Stimulated activated CD8-positive, alpha-beta memory T cell treated with anti-CD3 and anti-CD28 coated beads, Interleukin-4, amount 100 ng/mL, for 1 hour (primary cell): ENCODE data around the gene KIF24.
"Not testable (repeated sequence)": the region's sequence is repeated elsewhere in the genome, so short reads cannot be mapped to it uniquely, and the experiment has no call there.

ENCODE experiments used
- DNase-seq, 2 donors: peaks; one replicate each; pipeline ENCODE4 v3.0.0-alpha.2; 2020; ENCODE audit warnings: low read depth in 2 of 2, low spot score in 1 of 2

Gene KIF24

DNA sequence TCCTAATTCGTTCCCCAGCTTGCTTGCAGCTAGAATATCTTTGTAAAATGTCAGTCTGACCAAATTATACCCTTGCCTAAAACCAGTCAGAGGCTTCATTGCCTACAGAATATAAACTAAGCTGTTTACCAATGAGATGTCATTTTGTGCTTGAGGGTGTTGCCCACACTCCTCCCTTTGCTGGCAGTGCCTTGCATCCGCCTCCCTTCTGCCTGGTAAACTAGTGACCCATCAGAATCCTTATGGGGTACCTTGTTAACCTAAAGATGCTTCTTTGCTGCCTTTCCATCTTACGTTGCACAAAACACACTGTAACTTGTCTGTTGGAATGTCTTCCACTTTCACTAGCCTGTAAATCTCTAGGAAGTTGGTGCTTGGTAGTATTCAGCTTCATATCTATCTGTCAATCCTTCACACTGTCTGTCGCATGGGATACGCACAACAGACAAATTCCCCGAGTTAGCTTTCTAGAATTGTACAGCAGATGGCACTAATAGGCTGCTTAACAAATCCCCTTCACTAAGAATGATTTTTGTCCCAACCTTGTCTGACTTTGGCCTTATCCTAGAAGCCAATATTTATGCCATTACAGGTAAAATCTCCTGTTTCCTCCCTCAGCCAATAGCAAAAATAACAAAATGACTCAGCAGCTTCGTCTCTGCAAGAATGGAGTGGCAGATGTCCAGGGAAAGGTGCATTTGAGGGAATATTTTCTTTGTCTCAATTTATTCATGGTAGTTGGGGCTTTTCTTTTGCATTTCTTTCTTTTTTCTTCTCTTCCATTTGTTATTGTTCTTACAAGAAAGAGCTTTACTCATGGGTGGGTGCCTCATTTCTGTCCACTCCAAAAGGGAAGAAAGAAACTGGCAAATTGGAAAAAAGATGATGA, 3.3 kb upstream of the KIF24 start:
- no peak for DNase-seq

DNA sequence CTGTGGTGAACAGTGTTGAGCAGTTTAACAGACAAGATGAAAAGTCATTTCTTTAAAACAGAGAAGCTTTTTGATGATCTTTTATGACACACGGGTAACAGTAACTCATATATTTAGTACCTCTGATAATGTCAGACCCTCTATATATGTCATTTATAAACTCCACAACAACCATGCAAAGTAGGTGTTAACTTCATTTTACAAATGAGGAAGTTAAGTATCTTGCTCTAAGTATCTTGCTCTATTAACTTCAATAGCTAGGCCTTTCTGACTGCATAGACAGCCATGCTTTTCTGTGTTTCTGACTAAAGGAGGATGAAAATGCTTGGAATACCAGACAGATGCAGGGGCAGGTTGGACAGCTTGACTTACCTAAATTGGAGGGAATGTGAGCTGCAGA, 2.1 kb upstream of the KIF24 start:
- DNase-seq = no peak

DNA sequence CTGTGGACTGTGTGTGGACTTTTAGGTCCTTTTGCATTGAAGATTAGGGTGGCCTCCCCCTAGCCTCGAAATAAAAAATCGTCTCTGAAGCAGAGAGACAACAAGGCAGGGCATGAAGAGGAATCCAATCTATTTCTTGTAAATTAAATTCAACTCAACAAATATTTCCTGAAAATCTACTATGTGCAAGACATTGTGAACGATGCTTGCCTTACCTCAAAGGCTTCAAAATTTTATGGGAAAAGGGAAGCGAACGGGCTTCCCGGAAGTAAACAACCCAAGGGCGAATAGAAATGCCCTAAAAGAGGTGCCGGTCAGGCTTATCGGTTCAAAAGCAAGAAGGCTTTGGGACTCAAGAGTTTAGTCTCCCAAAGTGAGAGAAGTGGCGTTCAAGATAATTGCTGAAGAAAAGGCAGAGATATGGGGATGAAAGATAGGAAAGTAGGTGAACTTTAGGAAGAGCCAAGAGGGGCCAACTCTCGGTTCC, 525 bp downstream of the KIF24 start:
- DNase-seq = no peak

DNA sequence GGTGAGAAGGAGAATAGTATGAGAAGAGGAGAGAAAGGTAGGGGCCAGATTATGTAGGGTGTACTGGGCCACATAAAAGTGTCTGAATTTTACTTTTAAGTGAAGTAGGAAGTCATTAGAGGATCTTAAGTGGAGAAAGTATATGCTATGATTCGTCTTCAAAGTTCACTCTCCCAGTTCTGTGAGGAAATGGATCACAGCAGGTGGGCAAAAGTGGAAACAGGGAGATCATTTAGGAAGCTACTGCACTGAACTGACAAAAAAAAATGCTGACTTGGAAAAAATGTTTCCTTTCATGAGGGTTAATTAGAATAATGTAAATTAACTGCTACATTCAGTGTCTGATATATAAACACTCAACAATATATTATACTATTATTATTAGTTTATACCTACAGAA, 2.4 kb downstream of the KIF24 start:
- no peak for DNase-seq

DNA sequence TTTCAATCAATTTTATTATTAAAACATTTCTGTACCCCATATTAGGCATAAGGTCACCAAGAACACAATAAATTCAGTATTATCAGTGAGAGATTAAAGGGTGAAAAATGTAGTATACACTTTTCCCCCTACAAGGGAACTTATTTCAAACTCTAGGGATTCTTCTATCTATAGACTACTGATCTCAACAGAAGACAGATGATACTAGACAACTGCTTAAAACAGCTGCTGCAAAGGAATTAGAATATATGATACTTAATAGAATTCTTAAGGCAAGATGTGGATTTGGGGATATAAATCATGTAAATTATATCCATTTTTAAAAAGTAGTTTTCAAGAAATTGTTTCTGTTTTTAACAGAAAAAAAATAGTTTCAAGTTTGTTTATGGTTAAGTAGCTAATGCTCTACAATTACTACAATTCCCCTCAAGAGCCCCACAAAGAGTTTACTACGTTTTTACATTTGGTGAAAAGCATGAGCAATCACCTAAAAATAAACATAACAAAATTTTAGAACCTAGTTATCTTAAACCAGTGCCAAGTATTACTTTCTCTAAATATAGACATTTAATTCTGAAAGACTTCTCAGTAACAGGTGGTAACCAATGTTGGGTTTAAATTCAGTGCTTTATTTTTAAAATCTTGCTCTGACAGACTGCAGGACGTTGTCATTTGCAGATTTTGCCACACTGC, 6.0 kb downstream of the KIF24 start:
- no peak for DNase-seq

DNA sequence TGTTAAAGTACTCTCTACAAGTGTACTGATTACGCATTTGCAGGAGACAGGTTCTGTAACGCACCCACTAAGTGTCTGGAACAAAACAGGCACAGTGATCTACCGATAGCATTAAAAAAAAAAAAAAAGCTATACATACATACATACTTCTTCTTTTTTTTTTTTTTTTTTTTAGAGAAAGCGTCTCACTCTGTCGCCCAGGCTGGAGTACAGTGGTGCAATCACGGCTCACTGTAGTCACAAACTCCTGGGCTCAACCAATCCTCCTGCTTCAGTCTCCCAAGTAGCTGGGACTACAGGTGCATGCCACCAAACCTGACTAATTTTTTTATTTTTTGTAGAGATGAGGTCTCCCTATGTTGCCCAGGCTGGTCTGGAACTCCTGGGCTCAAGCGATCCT, 7.6 kb downstream of the KIF24 start:
- DNase-seq = no peak

DNA sequence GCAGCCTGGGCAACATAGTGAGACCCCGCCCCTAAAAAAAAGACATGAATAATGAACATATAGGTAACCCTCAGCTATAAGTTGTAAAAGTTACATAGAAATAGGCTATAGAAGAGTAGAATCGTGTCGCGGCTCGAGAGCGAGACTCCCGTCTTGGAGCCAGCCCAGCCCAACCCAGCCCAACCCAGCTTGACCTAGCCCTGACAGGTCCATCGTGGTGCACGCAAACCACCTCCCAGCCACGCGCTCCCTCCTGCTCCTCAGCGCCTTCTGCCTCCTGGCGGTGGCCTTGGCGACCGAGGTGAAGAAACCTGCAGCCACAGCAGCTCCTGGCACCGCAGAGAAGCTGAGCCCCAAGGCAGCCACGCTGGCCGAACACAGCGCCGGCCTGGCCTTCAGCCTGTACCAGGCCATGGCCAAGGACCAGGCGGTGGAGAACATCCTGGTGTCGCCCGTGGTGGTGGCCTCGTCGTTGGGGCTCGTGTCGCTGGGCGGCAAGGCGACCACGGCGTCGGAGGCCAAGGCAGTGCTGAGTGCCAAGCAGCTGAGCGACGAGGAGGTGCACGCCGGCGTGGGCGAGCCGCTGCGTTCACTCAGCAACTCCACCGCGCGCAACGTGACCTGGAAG, 10.8 kb downstream of the KIF24 start:
- DNase-seq = no peak

DNA sequence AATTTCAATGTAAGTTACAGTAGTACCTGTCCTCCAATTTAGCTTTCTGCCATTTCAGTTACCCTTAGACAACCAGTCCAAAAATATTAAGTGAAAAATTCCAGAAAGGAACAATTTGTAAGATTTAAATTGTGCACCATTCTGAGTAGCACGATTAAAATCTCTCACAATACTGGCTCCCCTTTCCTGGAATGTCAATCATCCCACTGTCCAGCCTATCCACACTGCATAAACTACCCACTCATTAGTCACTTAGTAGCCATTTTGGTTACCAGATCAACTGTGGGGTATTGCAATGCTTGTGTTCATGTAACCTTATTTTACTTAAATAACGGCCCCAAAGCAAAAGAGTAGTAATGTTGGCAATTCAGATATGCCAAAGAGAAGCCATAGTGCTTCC, 11.6 kb downstream of the KIF24 start:
- no peak for DNase-seq

DNA sequence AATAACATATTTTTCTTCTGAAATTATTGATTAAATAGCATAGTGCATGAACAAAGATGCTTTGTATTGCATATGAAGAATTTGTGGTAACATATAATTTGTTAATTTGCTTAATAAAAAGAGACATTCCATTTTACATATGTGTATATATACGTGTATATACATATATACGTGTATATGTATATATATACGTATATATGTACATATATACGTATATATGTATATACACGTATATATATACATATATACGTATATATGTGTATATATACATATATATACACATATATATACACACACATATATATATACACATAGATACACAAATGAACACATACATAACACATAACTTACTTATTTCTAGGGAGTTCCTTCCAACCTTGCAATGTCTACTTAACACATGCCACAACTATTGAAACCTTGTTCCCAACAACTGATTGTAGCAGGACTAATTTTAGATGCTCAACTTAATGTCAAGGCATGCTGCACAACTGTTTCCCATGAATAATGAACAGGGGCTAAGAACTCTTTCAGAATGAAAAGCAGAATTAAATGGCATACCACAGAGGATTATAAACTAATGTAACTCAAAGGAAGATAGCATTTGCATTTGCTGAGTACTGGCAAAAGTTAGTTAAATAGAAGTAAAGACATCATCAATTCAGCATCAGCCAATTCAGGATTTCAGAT, 17.4 kb downstream of the KIF24 start:
- no peak for DNase-seq

DNA sequence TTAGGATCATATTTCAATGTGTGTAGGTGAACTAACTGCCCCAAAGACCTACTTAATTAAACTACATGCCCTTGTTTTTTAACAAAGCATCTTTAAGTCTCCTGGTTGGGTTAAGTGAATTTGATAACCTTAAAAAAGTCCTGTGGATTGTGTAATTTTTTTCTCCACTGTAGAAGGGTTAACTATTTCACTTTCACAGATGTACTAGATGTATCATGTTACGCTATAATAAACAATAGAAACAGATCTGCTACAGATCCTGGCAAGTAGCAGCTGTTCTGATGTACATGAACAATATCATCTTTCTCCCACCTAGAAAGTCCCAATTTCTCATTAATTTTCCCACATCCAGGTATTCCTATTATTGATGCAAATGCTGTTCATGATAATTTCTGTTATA, 18.9 kb downstream of the KIF24 start:
- no peak for DNase-seq

DNA sequence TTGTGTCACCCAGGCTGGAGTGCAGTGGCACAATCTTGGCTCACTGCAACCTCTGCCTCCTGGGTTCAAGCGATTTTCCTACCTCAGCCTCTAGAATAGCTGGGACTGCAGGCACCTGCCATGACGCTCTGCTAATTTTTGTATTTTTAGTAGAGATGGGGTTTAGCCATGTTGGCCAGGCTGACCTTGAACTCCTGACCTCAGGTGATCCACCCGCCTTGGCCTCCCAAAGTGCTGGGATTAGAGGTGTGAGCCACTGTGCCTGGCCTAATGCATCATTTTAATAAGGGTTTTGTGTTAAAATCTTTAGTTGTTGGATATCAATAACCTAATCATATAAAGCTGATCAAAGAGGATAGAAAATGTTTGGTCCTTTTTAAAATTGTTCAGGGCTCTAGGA, 20.8 kb downstream of the KIF24 start:
- not testable (repeated sequence) for DNase-seq

DNA sequence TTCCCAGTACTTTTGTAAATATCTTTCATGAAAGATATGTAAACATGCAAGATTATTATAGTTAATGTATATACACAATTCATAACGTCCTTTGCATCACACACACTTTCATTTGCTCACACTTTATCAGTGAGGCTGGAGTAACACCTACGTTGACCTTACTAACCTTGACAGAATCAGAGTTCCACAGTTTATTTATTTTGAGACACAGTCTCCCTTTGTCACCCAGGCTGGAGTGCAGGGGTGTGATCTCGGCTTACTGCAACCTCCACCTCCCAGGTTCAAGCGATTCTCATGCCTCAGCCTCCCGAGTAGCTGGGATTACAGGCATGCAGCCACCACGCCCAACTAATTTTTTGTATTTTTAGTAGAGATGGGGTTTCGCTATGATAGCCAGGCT, 28.0 kb downstream of the KIF24 start:
- not testable (repeated sequence) for DNase-seq

DNA sequence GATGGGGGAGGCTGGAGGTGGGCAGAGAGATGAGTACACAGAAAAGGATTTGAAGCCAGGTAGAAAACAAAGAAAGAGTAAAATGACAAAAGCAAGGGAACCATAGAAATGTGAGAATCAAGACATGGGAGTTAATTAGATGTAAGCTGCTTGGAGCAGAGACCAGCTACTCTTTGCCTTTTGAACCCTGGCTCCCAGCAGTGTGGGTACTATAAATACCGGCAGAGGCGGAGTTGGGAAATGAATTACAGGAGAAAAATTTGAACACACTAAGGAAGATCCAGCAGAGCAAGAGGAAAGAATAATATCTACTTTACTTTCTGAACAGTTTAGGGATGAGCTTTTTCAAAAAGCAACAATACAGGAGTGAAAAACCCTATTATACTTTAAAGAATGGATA, 36.5 kb downstream of the KIF24 start:
- no peak for DNase-seq

DNA sequence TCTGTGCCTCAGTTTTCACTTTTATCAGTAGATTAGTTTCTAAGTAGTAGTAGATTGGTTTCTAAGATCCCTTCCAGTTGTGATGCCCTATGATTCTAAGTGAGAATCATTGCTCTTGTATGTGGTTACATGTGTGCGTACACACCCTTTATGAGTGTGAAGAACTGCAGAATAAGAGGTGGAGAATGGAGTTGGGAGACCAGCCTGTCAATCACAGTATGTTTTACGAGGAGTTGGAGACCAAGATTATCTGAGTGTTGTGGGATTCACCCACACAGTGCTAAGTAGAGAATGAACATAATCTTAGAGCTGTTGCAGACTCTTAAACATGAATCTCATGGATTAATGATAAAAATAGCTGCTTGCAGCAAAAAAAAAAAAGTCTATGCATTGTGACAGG, 37.6 kb downstream of the KIF24 start:
- no peak for DNase-seq

DNA sequence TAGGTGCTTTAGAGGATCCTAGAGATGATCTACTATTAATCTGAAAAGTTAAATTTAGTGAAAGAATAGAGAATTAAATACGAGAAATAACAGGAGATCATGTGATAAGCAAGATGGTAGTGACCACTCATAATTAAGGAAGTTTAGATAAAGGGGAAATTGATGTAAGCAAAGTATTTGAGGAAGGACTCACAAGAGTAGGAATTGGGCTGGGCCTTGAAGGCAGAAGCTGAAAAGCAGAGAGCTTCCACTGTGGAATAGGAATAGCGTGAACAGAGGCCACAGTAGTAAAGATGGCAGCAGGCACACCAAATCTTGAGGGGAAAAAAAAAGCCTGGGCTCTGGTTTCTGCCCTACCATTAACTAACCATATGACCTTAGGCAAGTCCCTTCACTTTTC, 38.0 kb downstream of the KIF24 start:
- no peak for DNase-seq

DNA sequence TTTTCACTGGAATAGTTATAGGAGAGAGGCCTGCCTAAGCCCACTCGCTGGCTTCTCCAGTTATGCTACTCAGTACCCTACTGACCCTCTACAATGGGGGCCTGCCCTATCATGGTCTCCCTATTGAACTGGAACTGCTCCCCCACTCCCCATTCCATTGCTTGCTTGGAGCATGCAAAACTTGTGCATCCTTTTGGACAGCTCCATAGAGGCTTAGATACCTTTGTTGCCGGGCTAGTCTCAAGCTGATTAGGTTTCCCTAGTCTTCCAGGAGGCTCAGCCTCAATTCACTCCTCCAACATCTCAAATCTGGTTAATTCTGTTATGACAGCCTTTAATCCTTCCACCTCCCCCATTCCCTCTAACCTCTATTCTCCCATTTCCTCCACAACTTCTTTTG, 39.9 kb downstream of the KIF24 start:
- DNase-seq = no peak

DNA sequence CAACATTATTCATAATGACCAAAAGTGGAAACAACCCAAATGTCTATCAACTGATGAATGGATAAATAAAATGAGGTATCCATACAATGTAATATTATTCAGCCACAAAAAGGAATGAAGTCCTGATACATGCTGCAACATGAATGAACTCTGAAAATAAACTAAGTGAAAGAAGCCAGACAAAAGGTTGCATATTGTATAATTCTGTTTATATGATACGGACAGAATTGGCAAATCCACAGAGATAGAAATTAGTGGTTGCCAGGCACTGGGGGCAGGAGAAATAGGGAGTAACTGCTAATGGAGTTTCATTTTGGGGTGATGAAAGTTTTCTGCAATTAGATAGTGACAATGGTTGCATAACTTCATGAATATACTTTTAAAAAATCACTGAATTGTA, 47.0 kb downstream of the KIF24 start:
- no peak for DNase-seq

DNA sequence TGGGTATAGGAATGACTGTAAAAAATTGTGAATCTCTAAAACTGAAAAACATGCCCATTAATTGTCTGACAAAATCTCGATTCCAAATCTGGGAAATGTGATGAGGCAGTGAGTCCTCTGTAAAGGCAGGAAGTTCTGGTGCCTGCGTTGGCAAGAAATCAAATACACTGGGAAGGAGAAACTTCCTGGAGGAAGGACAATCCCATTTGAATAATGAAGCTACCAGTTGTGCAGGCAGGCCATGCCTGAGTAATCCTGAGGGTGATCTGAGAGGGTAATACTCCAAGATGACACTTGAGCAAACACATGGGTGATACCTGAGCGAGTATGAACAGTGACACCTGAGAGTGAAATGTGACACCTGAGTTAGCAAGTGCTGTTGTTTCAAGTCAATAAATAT, 49.7 kb downstream of the KIF24 start:
- DNase-seq = no peak
